Astrocyte of the spinal cord (primary cell): ENCODE data around the gene EDDM3A.
"Not testable (repeated sequence)": the region's sequence is repeated elsewhere in the genome, so short reads cannot be mapped to it uniquely, and the experiment has no call there.

Experiments used
- DNase-seq: peaks from one replicate; pipeline ENCODE4 v3.0.0; 2011; ENCODE audit warnings: low read depth, low spot score
- H3K4me3 ChIP-seq: 2 replicates; pipeline ENCODE4 v1.5.1; 2011; ENCODE audit warnings: low read depth, mild to moderate bottlenecking, low read length, moderate library complexity
- in situ Hi-C: cut with HindIII; loops from 2 replicates; pipeline ENCODE4 v1.10.0; 2017; ENCODE audit warnings: low sequenced_read_pairs
- TF ChIP-seq, protein P1 (sequence below): IDR thresholded peaks from 2 replicates; pipeline ENCODE4 v1.5.1; 2012; ENCODE audit warnings: low read depth, mild to moderate bottlenecking, low read length, inconsistent platforms

EDDM3A gene

DNA sequence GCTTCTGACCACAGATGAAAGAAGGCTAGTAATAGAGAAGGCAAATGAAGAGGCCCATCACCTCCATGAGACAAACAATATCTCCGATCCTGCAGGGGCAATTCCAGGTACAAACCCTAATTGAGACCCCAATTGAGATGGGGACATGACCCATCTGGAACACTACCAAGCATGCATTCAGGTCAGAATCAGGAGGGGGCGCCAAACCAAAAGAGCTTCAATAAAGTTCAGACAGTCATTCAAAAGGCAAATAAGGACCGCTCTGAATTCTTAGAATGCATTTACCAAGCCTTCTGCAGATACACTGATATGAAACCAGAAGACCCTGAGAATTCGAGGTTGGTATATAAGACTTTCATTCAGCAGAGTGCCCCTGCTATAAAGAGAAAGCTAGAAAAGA is 12.3 kb downstream of the EDDM3A start:
- in situ Hi-C loops: no loop called here

GRCh38 chr14:20759465-20759864 is 13.8 kb downstream of the EDDM3A start:
- DNase-seq, in situ Hi-C loops: not testable (repeated sequence)

More for the DNA sequence above, 12.3 kb downstream of the EDDM3A start:
- TF ChIP-seq, protein P1, sequence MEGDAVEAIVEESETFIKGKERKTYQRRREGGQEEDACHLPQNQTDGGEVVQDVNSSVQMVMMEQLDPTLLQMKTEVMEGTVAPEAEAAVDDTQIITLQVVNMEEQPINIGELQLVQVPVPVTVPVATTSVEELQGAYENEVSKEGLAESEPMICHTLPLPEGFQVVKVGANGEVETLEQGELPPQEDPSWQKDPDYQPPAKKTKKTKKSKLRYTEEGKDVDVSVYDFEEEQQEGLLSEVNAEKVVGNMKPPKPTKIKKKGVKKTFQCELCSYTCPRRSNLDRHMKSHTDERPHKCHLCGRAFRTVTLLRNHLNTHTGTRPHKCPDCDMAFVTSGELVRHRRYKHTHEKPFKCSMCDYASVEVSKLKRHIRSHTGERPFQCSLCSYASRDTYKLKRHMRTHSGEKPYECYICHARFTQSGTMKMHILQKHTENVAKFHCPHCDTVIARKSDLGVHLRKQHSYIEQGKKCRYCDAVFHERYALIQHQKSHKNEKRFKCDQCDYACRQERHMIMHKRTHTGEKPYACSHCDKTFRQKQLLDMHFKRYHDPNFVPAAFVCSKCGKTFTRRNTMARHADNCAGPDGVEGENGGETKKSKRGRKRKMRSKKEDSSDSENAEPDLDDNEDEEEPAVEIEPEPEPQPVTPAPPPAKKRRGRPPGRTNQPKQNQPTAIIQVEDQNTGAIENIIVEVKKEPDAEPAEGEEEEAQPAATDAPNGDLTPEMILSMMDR: no peak
- no peak overlapping the region for H3K4me3 ChIP-seq
- no peak for DNase-seq

GRCh38 chr14:20760950-20761349 is 15.3 kb downstream of the EDDM3A start:
- TF ChIP-seq, protein P1: no peak
- in situ Hi-C loops: no loop called here
- no peak for DNase-seq
- no peak overlapping the region for H3K4me3 ChIP-seq

More at GRCh38 chr14:20759465-20759864, 13.8 kb downstream of the EDDM3A start:
- H3K4me3 ChIP-seq: not testable (repeated sequence)

DNA sequence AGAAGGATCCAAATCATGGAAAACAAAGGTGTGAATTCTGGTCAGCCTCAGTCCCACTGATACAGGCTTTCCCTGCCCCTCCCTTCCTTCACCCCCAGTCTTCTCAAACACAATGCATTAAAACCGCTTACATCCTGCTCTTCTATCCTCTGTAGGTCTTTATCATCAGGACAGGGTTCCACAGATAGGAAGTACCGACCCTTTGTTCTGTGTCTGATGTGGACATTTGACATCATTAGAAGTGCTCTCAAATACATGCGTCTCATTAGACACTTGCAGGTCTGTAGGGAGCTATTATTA is 22.9 kb downstream of the EDDM3A start:
- TF ChIP-seq, protein P1: no peak
- in situ Hi-C loops: no loop called here

GRCh38 chr14:20769421-20769820 is 23.7 kb downstream of the EDDM3A start:
- DNase-seq: no peak
- TF ChIP-seq, protein P1: no peak
- in situ Hi-C loops: no loop called here
- no peak overlapping the region for H3K4me3 ChIP-seq

More for the DNA sequence above, 22.9 kb downstream of the EDDM3A start:
- DNase-seq: no peak
- no peak overlapping the region for H3K4me3 ChIP-seq

GRCh38 chr14:20772650-20773049 is 27.0 kb downstream of the EDDM3A start:
- H3K4me3 ChIP-seq: no peak overlapping the region
- no peak for DNase-seq
- in situ Hi-C loops: no loop called here
- TF ChIP-seq, protein P1: no peak

- H3K4me3 ChIP-seq: no peak overlapping the region
- no peak for DNase-seq
- TF ChIP-seq, protein P1: no peak
- in situ Hi-C loops: no loop called here
Measured at GRCh38 chr14:20774258-20774824, 28.7 kb downstream of the EDDM3A start.
